ENCODE measurements around the gene COL24A1.
"Not testable (repeated sequence)": the region's sequence is repeated elsewhere in the genome, so short reads cannot be mapped to it uniquely, and the experiment has no call there.

The COL24A1 gene

GRCh38 chr1:86114236-86114635, 42.3 kb downstream of the COL24A1 start:
- no peak overlapping the region for H4K12ac ChIP-seq (ENCODE audit: low read depth, low read length)
- no peaks in the 10 kb centered on the region for H3K4me1 ChIP-seq (ENCODE audit: control insufficient read depth in 1 of 2, insufficient read depth in 2 of 2, low read length in 2 of 2)
- H3K36me3 ChIP-seq (ENCODE audit: control insufficient read depth in 1 of 2, insufficient read depth in 2 of 2, low read length in 2 of 2), result no peaks in the 10 kb centered on the region
- no peak overlapping the region for H2BK12ac ChIP-seq (ENCODE audit: low read length)
- H3K18ac ChIP-seq (ENCODE audit: low read length), result no peak overlapping the region
- no peaks in the 10 kb centered on the region for H3K27me3 ChIP-seq (ENCODE audit: insufficient read depth, low read length)
- WGBS (ENCODE audit: extremely low coverage, insufficient coverage, insufficient read length), result 100% methylated on average over 1 of the region's 2 CpGs
- no peak overlapping the region for H2AK5ac ChIP-seq (ENCODE audit: low read length)
- H3K27ac ChIP-seq (ENCODE audit: low read depth, low read length), result no peak overlapping the region
- H3K4me3 ChIP-seq (ENCODE audit: low read depth, low read length), result no peak overlapping the region
- H2AFZ ChIP-seq (ENCODE audit: insufficient read depth, low read length, poor library complexity), result no peak overlapping the region
- no peaks in the 10 kb centered on the region for H3K79me2 ChIP-seq (ENCODE audit: control insufficient read depth, insufficient read depth, low read length, poor library complexity)
- no peak overlapping the region for H4K91ac ChIP-seq (ENCODE audit: low read depth, low read length)
- no peaks in the 10 kb centered on the region for H3K9me3 ChIP-seq (ENCODE audit: insufficient read depth, low read depth, low read length)
- H2BK120ac ChIP-seq (ENCODE audit: insufficient read depth, low read length, poor library complexity), result no peak overlapping the region
- no peak overlapping the region for H4K8ac ChIP-seq (ENCODE audit: low read depth, low read length)
- H3K9ac ChIP-seq (ENCODE audit: low read length), result no peak overlapping the region
- H3K4ac ChIP-seq (ENCODE audit: low read depth, low read length), result no peak overlapping the region
- H3K79me1 ChIP-seq (ENCODE audit: low read length), result no peaks in the 10 kb centered on the region
- no peak for DNase-seq
- no peak overlapping the region for H3K14ac ChIP-seq (ENCODE audit: low read length)
- H3K4me2 ChIP-seq (ENCODE audit: low read length), result no peak overlapping the region
- no peak overlapping the region for H2BK5ac ChIP-seq (ENCODE audit: low read depth, low read length, poor library complexity)
- H3K23ac ChIP-seq (ENCODE audit: low read length), result no peak overlapping the region

DNA sequence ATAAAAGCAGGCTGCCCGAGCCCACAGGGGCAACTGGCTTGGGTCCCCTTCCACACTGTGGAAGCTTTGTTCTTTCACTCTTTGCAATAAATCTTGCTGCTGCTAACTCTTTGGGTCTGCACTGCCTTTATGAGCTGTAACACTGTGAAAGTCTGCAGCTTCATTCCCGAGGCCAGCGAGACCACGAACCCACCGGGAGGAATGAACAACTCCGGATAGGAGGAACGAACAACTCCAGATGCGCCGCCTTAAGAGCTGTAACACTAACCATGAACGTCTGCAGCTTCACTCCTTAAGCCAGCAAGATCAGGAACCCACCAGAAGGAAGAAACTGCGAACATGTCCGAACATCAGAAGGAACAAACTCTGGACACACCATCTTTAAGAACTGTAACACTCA, 45.0 kb downstream of the COL24A1 start:
- not testable (repeated sequence) for H3K79me2 ChIP-seq (ENCODE audit: control insufficient read depth, insufficient read depth, low read length, poor library complexity); H4K91ac ChIP-seq (ENCODE audit: low read depth, low read length); H3K27me3 ChIP-seq (ENCODE audit: insufficient read depth, low read length); H2BK120ac ChIP-seq (ENCODE audit: insufficient read depth, low read length, poor library complexity); H2BK5ac ChIP-seq (ENCODE audit: low read depth, low read length, poor library complexity); H3K36me3 ChIP-seq (ENCODE audit: control insufficient read depth in 1 of 2, insufficient read depth in 2 of 2, low read length in 2 of 2); H4K8ac ChIP-seq (ENCODE audit: low read depth, low read length); DNase-seq; H3K23ac ChIP-seq (ENCODE audit: low read length); H2AK5ac ChIP-seq (ENCODE audit: low read length); H3K4me2 ChIP-seq (ENCODE audit: low read length); H2BK12ac ChIP-seq (ENCODE audit: low read length); H3K9ac ChIP-seq (ENCODE audit: low read length); H3K9me3 ChIP-seq (ENCODE audit: insufficient read depth, low read depth, low read length); H2AFZ ChIP-seq (ENCODE audit: insufficient read depth, low read length, poor library complexity); H3K4ac ChIP-seq (ENCODE audit: low read depth, low read length); H3K4me1 ChIP-seq (ENCODE audit: control insufficient read depth in 1 of 2, insufficient read depth in 2 of 2, low read length in 2 of 2); H3K18ac ChIP-seq (ENCODE audit: low read length); H3K79me1 ChIP-seq (ENCODE audit: low read length); H3K27ac ChIP-seq (ENCODE audit: low read depth, low read length); H4K12ac ChIP-seq (ENCODE audit: low read depth, low read length); H3K4me3 ChIP-seq (ENCODE audit: low read depth, low read length); H3K14ac ChIP-seq (ENCODE audit: low read length)
- WGBS (ENCODE audit: extremely low coverage, insufficient coverage, insufficient read length), result no CpG with 5 or more reads among the region's 12 CpGs

GRCh38 chr1:86110451-86111129, 46.0 kb downstream of the COL24A1 start:
- no peaks in the 10 kb centered on the region for H3K4me1 ChIP-seq (ENCODE audit: control insufficient read depth in 1 of 2, insufficient read depth in 2 of 2, low read length in 2 of 2)

DNA sequence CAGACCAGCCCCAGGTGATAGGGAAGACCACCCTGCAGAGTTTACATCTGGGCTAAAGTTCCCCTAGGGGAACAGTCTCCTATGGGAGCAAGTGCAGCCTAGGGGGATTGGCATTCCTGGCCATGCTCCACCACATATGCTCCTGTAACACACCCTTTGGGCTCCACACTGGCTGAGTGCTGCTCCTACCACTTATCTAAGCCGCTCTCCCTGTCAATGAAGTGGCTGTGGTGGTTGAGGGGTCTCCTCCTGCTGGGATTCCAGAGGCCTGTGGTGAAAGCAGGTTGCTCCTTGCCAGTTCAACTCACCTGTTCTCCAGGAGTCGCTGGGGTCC, 51.1 kb downstream of the COL24A1 start:
- H3K4me3 ChIP-seq (ENCODE audit: low read depth, low read length), result no peak overlapping the region
- DNase-seq, result no peak
- H3K4me2 ChIP-seq (ENCODE audit: low read length), result no peak overlapping the region
- no peak overlapping the region for H2BK5ac ChIP-seq (ENCODE audit: low read depth, low read length, poor library complexity)
- H2BK12ac ChIP-seq (ENCODE audit: low read length), result no peak overlapping the region
- H4K8ac ChIP-seq (ENCODE audit: low read depth, low read length), result no peak overlapping the region
- H3K27me3 ChIP-seq (ENCODE audit: insufficient read depth, low read length), result no peaks in the 10 kb centered on the region
- H2BK120ac ChIP-seq (ENCODE audit: insufficient read depth, low read length, poor library complexity), result no peak overlapping the region
- no peaks in the 10 kb centered on the region for H3K79me2 ChIP-seq (ENCODE audit: control insufficient read depth, insufficient read depth, low read length, poor library complexity)
- H3K9ac ChIP-seq (ENCODE audit: low read length), result no peak overlapping the region
- no peak overlapping the region for H2AFZ ChIP-seq (ENCODE audit: insufficient read depth, low read length, poor library complexity)
- H3K4ac ChIP-seq (ENCODE audit: low read depth, low read length), result no peak overlapping the region
- no CpG with 5 or more reads among the region's 2 CpGs for WGBS (ENCODE audit: extremely low coverage, insufficient coverage, insufficient read length)
- H3K27ac ChIP-seq (ENCODE audit: low read depth, low read length), result no peak overlapping the region
- H3K14ac ChIP-seq (ENCODE audit: low read length), result no peak overlapping the region
- no peaks in the 10 kb centered on the region for H3K79me1 ChIP-seq (ENCODE audit: low read length)
- H3K18ac ChIP-seq (ENCODE audit: low read length), result no peak overlapping the region
- no peaks in the 10 kb centered on the region for H3K4me1 ChIP-seq (ENCODE audit: control insufficient read depth in 1 of 2, insufficient read depth in 2 of 2, low read length in 2 of 2)
- no peak overlapping the region for H4K12ac ChIP-seq (ENCODE audit: low read depth, low read length)
- H2AK5ac ChIP-seq (ENCODE audit: low read length), result no peak overlapping the region
- H3K9me3 ChIP-seq (ENCODE audit: insufficient read depth, low read depth, low read length), result peaks cover 6% of the 10 kb centered on the region
- no peaks in the 10 kb centered on the region for H3K36me3 ChIP-seq (ENCODE audit: control insufficient read depth in 1 of 2, insufficient read depth in 2 of 2, low read length in 2 of 2)
- H3K23ac ChIP-seq (ENCODE audit: low read length), result no peak overlapping the region
- no peak overlapping the region for H4K91ac ChIP-seq (ENCODE audit: low read depth, low read length)

More at GRCh38 chr1:86110451-86111129, 46.0 kb downstream of the COL24A1 start:
- Histone ChIP-seq H3K18ac (ENCODE audit: low read length) (no peak overlapping the region), H3K27me3 (ENCODE audit: insufficient read depth, low read length) (no peaks in the 10 kb centered on the region), H4K12ac (ENCODE audit: low read depth, low read length) (no peak overlapping the region), H3K79me2 (ENCODE audit: control insufficient read depth, insufficient read depth, low read length, poor library complexity) (no peaks in the 10 kb centered on the region), H3K4ac (ENCODE audit: low read depth, low read length) (no peak overlapping the region), H3K36me3 (ENCODE audit: control insufficient read depth in 1 of 2, insufficient read depth in 2 of 2, low read length in 2 of 2) (no peaks in the 10 kb centered on the region), H3K9ac (ENCODE audit: low read length) (no peak overlapping the region), H3K4me2 (ENCODE audit: low read length) (no peak overlapping the region), H2AFZ (ENCODE audit: insufficient read depth, low read length, poor library complexity) (no peak overlapping the region), H3K79me1 (ENCODE audit: low read length) (no peaks in the 10 kb centered on the region), H2BK120ac (ENCODE audit: insufficient read depth, low read length, poor library complexity) (no peak overlapping the region), H3K27ac (ENCODE audit: low read depth, low read length) (no peak overlapping the region), H2AK5ac (ENCODE audit: low read length) (no peak overlapping the region), H3K9me3 (ENCODE audit: insufficient read depth, low read depth, low read length) (no peaks in the 10 kb centered on the region), H2BK12ac (ENCODE audit: low read length) (no peak overlapping the region), H3K23ac (ENCODE audit: low read length) (no peak overlapping the region), H4K91ac (ENCODE audit: low read depth, low read length) (no peak overlapping the region), H2BK5ac (ENCODE audit: low read depth, low read length, poor library complexity) (no peak overlapping the region), H3K4me3 (ENCODE audit: low read depth, low read length) (no peak overlapping the region), H4K8ac (ENCODE audit: low read depth, low read length) (no peak overlapping the region), H3K14ac (ENCODE audit: low read length) (no peak overlapping the region)
- DNase-seq, result no peak
- WGBS (ENCODE audit: extremely low coverage, insufficient coverage, insufficient read length), result no CpG with 5 or more reads among the region's 41 CpGs
